Nephron progenitor cell (in vitro differentiated cells): ENCODE results near the gene DDX10.

Experiments used
- DNase-seq: peaks from one replicate; pipeline ENCODE4 v3.0.0; 2021
- H3K27ac Mint-ChIP-seq: 2 replicates; pipeline ENCODE4 v1.8.0; 2021; ENCODE audit warnings: mild to moderate bottlenecking, moderate library complexity, mixed read lengths
- H3K27me3 Mint-ChIP-seq: 2 replicates; pipeline ENCODE4 v1.8.0; 2021; ENCODE audit warnings: mild to moderate bottlenecking, low read depth, mixed read lengths; ENCODE audit not compliant: poor library complexity
- H3K36me3 Mint-ChIP-seq: 2 replicates; pipeline ENCODE4 v1.8.0; 2021; ENCODE audit warnings: low read depth, mixed read lengths
- H3K4me1 Mint-ChIP-seq: 2 replicates; pipeline ENCODE4 v1.8.0; 2021; ENCODE audit warnings: mixed read lengths
- H3K4me3 Mint-ChIP-seq: 2 replicates; pipeline ENCODE4 v1.8.0; 2021; ENCODE audit warnings: mild to moderate bottlenecking, moderate library complexity, mixed read lengths
- H3K9me3 Mint-ChIP-seq: 2 replicates; pipeline ENCODE4 v1.8.0; 2021; ENCODE audit warnings: mild to moderate bottlenecking, moderate library complexity, mixed read lengths
- TF ChIP-seq, protein P1 (sequence below): fragments of 200-600 bp; sonication (generic); IDR thresholded peaks from 2 replicates; pipeline ENCODE4 v1.5.0; 2021; ENCODE audit warnings: antibody characterized with exemption

The DDX10 gene

DNA sequence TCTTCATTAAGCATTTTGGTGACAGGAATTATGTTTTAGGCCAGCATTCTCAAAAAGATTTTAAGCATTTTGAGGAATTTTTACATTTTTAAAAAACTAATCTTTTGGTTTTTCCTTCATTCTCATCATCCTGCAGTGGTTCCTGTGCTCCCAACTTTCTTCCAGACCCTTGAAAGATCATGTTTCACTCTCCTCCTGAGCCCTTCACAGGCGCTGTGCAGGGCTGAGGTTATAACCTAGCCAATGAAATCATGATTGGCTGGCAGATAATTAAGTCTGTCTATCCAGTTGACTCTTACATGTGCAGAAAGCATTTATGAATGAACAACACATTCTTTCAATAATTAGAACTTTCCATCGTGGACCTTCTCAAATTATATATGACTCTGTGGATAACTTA is 226.3 kb downstream of the DDX10 start:
- no peaks in the 10 kb centered on the region for H3K9me3 Mint-ChIP-seq

DNA sequence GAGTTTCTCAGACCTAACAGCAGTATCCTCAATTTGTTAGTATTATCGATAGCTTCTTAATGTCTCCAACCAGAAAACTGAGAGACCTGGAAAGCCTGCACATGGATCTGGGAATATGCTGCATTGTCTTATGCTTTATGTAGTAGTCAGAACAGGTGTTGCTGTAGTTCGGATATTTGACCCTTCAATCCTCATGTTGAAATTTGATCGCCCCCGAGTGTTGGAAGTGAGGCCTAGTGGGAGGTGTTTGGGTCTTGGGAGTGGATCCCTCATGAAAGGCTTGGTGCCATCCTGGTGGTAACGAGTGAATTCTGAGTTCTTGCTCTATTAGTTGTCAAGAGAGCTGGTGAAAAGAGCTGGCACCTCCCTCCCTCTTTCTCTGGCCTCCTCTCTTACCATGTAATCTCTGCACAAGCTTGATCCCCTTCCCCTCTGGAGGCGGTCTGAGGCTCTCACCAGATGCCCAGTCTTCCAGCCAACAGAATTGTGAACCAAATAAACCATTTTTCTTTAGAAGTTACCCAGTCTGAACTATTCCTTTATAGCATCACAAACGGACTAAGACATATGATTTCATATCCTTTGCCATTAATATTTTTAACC is 227.1 kb downstream of the DDX10 start:
- DNase-seq: no peak
- H3K27ac Mint-ChIP-seq: peak overlapping the region; percentile 62
- TF ChIP-seq, protein P1, sequence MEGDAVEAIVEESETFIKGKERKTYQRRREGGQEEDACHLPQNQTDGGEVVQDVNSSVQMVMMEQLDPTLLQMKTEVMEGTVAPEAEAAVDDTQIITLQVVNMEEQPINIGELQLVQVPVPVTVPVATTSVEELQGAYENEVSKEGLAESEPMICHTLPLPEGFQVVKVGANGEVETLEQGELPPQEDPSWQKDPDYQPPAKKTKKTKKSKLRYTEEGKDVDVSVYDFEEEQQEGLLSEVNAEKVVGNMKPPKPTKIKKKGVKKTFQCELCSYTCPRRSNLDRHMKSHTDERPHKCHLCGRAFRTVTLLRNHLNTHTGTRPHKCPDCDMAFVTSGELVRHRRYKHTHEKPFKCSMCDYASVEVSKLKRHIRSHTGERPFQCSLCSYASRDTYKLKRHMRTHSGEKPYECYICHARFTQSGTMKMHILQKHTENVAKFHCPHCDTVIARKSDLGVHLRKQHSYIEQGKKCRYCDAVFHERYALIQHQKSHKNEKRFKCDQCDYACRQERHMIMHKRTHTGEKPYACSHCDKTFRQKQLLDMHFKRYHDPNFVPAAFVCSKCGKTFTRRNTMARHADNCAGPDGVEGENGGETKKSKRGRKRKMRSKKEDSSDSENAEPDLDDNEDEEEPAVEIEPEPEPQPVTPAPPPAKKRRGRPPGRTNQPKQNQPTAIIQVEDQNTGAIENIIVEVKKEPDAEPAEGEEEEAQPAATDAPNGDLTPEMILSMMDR: no peak
- H3K4me3 Mint-ChIP-seq: no peak overlapping the region
- H3K36me3 Mint-ChIP-seq: no peaks in the 10 kb centered on the region
- H3K27me3 Mint-ChIP-seq: no peaks in the 10 kb centered on the region
- H3K9me3 Mint-ChIP-seq: no peaks in the 10 kb centered on the region
- peaks cover 55% of the 10 kb centered on the region for H3K4me1 Mint-ChIP-seq

More for the DNA sequence above, 226.3 kb downstream of the DDX10 start:
- TF ChIP-seq, protein P1: no peak
- no peak for DNase-seq
- Mint-ChIP-seq H3K4me3 (no peak overlapping the region), H3K36me3 (no peaks in the 10 kb centered on the region), H3K27me3 (no peaks in the 10 kb centered on the region), H3K27ac (peak overlapping the region; percentile 49), H3K4me1 (peaks cover 46% of the 10 kb centered on the region)

GRCh38 chr11:108895579-108896480 is 231.0 kb downstream of the DDX10 start:
- Mint-ChIP-seq H3K27ac (peak overlapping the region; percentile 77), H3K9me3 (peaks cover 21% of the 10 kb centered on the region), H3K27me3 (no peaks in the 10 kb centered on the region), H3K36me3 (peaks cover 24% of the 10 kb centered on the region), H3K4me3 (no peak overlapping the region), H3K4me1 (peaks cover 49% of the 10 kb centered on the region)
- TF ChIP-seq, protein P1: no peak
- no peak for DNase-seq

GRCh38 chr11:108897071-108897481 is 232.2 kb downstream of the DDX10 start:
- Mint-ChIP-seq H3K36me3 (peaks cover 24% of the 10 kb centered on the region), H3K27ac (peak overlapping the region; percentile 95), H3K4me3 (no peak overlapping the region), H3K4me1 (peaks cover 40% of the 10 kb centered on the region), H3K9me3 (peaks cover 21% of the 10 kb centered on the region), H3K27me3 (no peaks in the 10 kb centered on the region)
- no peak for DNase-seq
- TF ChIP-seq, protein P1: no peak

- Mint-ChIP-seq H3K9me3 (peaks cover 21% of the 10 kb centered on the region), H3K27ac (peak overlapping the region; percentile 31), H3K27me3 (no peaks in the 10 kb centered on the region), H3K4me1 (peaks cover 36% of the 10 kb centered on the region), H3K36me3 (peaks cover 24% of the 10 kb centered on the region), H3K4me3 (no peak overlapping the region)
- DNase-seq: no peak
- TF ChIP-seq, protein P1: no peak
Observed at GRCh38 chr11:108897916-108898315, 233.0 kb downstream of the DDX10 start.
